NCI-H146 treated with DMSO at 0.1 percent for 48 hours (cell line): ENCODE measurements around the gene HP1BP3.
A peak's percentile ranks its signal among the peaks of the same experiment; 100 is the strongest.

Experiments
- DNase-seq: peaks from one replicate; lab custom pipeline; 2025; ENCODE audit not compliant: unreplicated experiment; lab: John Stamatoyannopoulos, UW

Gene HP1BP3

DNA sequence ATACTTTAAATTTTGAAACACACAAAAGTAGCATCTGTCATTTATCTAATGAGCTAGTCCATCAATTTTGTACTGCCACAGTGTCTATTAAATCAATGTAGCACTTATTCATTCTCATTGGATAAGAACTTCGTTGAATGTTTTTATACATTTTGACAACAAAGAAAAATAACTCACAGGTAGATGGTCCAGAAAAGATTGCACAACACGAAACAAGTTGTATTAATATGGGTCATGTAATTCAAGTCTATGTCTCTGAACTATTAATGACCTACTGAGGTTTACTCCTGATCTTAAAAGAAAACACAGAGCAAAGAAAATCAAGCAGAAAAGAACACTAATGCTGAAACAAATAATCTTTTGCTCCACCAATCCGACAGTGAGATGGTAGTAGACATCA is 15.3 kb downstream of the HP1BP3 start:
- DNase-seq, result no peak

DNA sequence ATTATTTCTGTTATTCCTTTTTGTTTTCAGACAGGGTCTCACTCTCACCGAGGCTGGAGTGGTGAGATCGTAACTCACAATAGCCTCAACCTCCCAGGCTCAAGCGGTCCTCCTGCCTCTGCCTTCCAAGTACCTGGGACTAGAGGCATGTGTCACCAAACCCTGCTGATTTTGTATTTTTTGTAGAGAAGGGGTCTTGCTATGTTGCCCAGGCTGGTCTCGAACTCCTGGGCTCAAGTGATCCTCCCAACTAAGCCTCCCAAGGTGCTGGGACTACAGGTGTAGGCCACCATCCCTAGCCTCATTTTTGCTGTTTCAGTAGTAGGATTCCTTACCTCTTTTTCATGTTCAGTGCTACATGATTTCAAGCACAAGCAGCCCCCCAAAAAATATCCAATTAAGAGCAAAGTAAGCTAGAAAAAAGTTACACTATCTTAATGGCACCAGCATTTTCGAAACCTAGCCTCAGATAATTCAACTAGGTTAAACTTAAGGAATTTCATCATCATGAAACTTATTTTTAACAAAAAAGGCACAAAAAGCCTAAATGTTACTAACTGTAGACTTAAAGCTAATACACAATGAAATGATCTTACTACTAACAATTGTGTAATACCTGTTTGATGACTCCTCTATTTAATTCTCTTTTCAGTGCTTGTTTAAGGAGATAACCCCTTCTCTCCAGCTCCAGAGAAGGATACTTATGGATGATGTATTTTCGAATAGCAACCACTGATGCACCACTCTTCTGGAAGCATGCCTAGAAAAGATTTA is 16.6 kb downstream of the HP1BP3 start:
- DNase-seq, result no peak

DNA sequence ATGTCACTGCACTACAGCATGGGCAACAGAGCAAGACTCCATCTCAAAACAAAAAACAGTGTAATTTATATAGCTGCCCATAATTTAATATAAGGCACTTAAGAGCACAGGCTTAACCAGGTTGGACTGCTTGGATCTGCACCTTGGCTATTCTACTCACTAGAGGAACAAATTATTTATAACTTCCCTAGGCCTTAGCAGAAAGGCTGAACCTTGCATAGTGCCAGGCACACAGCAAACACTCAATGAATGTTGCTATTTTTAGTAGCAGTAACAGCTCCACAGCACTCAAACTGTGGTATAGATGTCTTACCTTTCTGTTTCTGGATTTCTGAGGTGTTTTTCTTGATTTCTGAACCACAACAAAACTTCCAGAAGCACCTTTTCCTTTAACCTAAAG is 19.8 kb downstream of the HP1BP3 start:
- DNase-seq, result no peak

DNA sequence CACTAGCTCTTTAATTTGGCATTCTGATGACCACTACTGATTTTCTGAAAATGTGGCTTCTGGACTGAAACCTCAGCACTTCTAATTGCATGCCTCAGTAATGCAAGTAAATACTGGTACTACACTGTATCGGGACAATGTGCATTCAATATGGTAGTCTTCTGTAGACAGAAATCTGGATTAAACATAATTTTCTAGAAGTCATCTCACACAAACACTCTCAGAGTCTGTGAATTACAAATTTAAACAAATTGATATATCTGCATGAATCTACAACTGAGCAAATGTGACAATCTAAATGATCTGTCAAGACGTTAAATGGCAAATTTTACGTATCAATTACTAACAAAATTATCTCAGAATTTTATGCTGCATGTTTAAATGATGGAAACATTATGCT is 23.7 kb downstream of the HP1BP3 start:
- DNase-seq, result no peak

GRCh38 chr1:20760322-20760721 is 26.8 kb downstream of the HP1BP3 start:
- no peak for DNase-seq

DNA sequence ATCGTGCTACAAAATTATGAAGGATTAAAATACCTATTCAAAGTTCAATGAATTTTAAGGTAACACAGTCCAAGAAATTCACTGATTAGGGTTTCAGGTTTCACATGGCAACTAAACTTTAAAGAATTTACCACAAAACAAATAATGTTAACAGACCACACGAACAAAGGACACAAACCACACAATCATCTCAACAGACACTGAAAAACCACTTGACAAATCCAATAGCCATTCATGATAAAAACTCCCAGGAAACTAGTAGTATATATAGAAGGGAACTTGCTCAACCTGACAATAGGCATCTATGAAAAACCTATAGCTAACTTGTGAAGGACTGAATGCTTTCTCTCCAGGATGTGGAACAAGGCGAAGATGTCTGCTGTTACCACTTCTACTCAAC is 33.5 kb downstream of the HP1BP3 start:
- DNase-seq, result no peak

DNA sequence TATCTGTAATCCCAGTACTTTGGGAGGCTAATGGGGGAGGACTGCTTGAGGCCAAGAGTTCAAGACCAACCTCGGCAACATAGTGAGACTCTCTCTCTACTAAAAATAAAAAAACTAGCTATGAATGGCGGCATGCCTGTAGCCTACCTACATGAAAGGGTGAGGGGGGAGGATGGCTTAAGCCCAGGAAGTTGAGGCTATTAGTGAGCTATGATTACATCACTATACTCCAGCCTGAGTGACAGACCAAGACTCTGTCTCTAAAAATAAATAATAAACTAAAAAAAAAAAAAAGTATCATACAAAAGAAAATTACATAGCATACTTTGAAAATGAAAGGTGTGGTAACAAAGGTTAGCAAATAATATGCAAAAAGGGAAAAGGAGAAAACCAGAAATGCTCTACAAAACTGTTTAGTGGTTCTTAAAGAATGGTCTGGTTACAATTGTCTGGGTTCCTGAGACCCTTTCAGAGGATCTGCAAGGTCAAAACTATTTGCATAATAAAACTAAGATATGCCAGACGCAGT is 35.6 kb downstream of the HP1BP3 start:
- DNase-seq, result no peak

GRCh38 chr1:20742671-20743070 is 44.4 kb downstream of the HP1BP3 start:
- no peak for DNase-seq

GRCh38 chr1:20740781-20741180 is 46.3 kb downstream of the HP1BP3 start:
- DNase-seq, result no peak

GRCh38 chr1:20739225-20739624 is 47.9 kb downstream of the HP1BP3 start:
- no peak for DNase-seq

DNA sequence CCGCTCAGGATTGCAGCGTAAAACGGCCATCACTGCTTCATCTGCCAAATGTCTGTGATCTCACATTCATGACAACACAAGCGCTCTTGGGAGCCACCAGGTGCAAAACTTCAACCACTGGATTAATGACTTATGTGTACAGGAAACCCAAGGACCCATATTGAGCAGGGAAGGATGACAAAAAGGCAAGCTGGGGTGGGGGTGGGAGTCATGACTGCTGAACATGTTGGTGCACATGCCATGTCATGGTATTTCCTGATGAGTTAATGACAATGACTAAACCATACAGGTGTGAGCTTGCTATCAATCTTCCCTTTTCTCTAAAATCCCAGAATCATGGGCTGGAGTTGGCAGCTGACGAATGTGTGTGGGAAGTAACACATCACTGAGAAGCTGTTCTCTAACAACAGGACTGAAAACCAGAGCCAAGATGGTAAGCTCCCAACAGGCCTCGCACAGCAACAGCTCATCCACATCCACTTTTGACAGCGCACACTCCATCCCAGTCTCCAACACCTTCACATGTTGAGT is 51.5 kb downstream of the HP1BP3 start:
- DNase-seq, result no peak

GRCh38 chr1:20733360-20733975 is 53.6 kb downstream of the HP1BP3 start:
- DNase-seq, result no peak

- DNase-seq, result no peak
Observed at GRCh38 chr1:20732588-20733359, 54.3 kb downstream of the HP1BP3 start, which contains the start of gene SH2D5. Gene SH2D5 (minus strand): TSS chr1:20732703. CDS start chr1:20728044, 4,659 bp downstream.

DNA sequence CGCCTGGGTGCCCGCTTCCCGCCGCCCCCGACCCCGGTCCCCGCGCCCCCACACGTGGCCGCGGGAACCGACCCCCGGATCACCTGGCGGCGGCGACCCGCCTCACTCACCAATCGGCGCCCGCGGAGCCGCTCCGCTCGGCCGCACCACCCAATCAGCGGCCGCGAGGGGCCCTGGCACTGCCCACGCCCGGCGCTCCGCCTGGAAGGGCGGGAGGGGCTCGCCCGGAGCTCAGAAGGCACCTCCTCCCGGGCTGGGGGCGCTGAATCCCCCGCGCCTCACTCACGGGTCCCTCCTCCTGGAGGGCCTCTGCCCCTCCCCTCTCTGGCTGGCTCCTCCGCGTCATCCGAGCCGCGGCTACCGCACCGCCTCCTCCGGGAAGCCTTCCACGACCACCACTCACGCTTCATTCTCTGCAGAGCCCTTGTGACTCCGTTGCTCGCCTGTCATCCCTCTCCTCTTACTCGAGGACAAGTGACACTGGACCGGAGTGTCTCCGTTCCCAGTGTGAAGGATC is 55.0 kb downstream of the HP1BP3 start:
- DNase-seq, result peak; percentile 27

DNA sequence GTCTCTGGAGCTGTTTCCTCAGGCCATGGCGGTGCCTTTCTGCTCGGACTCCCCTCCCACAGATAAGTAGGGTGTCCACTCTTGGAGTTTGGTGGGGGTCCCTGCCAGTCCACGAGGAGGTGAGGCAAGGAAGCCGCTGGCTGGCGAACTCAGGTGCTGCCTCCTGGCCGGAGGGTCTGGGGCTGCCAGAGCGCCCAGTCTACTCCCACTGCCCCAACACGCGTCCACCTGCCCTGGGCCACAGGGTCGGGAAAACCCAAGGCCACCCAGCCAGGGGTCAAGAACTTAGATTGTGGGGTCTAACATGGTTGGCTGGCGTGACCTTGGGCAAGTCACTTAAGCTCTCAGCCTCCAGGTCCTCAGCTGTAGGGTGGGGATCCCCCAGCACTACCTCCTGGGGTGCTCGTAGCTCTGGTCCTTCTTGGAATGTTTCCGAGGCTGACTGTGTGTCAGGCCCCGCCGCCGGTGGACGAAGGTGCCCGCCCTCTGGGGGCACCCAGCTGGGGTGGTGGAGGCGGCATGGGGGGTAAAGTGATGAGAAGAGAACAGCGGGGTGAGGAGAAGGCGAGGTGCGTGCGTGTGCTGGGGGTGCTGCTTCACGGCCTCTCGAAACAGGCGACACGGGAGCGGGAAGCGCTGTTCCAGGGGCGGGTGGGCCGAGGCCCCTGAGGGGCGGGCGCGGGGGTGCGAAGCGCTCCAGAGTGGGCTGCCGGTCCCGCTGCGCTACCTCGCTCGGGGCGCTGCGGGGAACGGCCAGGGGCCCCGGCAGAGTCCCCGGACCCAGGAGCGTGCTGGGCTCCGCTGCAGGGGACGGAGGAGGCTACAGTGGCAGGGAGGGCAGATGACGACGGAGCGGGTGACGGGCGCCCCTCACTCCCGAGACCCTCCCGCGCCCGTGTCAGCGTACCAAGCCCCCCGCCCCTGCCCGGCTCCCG is 55.8 kb downstream of the HP1BP3 start:
- DNase-seq, result no peak

DNA sequence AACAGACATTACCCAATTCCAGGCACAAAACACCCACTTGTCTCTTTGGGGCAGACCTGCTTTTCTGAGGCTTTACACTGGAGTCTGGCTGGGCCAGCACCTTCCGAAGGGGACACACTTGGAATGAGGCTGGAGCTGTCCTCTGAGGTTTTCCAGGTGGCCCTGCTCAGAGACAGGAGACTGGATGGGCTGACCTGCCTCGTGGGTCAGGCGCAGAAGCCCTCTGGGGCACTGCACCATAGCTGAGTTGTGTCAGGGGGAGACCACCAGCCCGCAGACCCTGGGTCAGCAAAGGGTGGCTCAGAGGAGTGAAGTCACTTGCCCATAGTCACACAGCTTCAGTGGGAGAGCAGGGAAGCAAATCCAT is 56.4 kb downstream of the HP1BP3 start:
- no peak for DNase-seq

- DNase-seq, result no peak
Observed at GRCh38 chr1:20729990-20730689, 57.0 kb downstream of the HP1BP3 start.

DNA sequence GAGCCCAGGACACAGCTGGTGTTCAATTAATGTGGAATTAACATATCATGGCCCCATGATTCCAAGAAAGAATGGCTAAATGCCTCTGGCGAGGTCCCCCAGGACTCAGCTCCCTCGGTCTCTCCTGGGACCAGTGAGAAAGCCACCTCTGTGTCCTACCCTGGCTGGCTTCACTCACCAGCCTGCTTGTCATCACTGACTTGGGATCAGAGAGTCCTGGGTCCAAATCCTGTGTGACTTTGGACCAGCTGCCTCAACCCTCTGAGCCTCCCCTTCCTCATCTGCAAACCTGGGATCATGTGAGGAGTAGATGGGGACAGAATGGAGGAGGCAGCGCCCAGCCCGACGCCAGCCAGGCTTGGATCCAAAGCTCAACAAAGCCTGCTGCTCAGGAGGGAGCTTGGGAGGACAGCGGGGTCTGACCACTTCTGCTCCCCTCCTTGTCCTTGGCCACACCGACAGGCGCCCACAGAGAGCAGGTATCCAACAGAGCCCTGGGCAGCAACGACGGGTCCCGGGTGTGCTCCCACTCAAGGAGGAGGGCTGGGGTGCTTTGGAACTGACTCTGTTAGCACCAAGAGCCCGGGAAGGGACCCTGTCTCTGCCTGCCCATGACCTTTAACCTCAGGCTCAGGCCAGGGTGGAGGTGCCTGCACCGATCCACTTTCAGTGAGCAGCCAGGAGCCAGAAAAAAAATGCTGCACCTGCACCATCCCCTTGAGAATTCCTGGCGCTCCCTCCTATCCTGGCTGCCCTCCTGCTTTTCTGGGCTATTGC is 57.8 kb downstream of the HP1BP3 start:
- DNase-seq, result no peak
